Osteoblast (primary cell): Measurements from ENCODE around the gene ELF1. TPM values are rescaled to one million over a fixed set of nuclear protein-coding genes. Genes with fewer than 3 reads are reported as not detected.

Source experiments
- DNase-seq: peaks from one replicate; pipeline ENCODE4 v3.0.0; 2011; ENCODE audit warnings: low spot score, mixed read lengths; ENCODE audit not compliant: insufficient read length; ENCODE audit errors: missing footprints
- H2AFZ ChIP-seq: 2 replicates; pipeline ENCODE4 v1.6.0; 2011; ENCODE audit warnings: mild to moderate bottlenecking, low read length
- H3K27ac ChIP-seq: 2 replicates; pipeline ENCODE4 v1.5.1; 2011; ENCODE audit warnings: mild to moderate bottlenecking, low read depth, low read length, moderate library complexity
- H3K27me3 ChIP-seq: 2 replicates; pipeline ENCODE4 v1.6.0; 2012; ENCODE audit warnings: mild to moderate bottlenecking, control low read depth, inconsistent platforms, low read length, moderate library complexity; ENCODE audit not compliant: insufficient read depth
- H3K36me3 ChIP-seq: 2 replicates; pipeline ENCODE4 v1.5.1; 2011; ENCODE audit warnings: mild to moderate bottlenecking, low read length, control low read depth, moderate library complexity; ENCODE audit not compliant: insufficient read depth
- H3K4me1 ChIP-seq: 2 replicates; pipeline ENCODE4 v1.5.1; 2011; ENCODE audit warnings: mild to moderate bottlenecking, low read length, control low read depth, moderate library complexity; ENCODE audit not compliant: insufficient read depth
- H3K4me2 ChIP-seq: 2 replicates; pipeline ENCODE4 v1.6.0; 2011; ENCODE audit warnings: mild to moderate bottlenecking, low read length; ENCODE audit not compliant: insufficient read depth
- H3K4me3 ChIP-seq: fragments of 200-600 bp; sonication (generic); 3 replicates; pipeline ENCODE4 v1.5.1; 2012; ENCODE audit warnings: mild to moderate bottlenecking, low read length, inconsistent platforms; ENCODE audit not compliant: insufficient read depth
- H3K79me2 ChIP-seq: 2 replicates; pipeline ENCODE4 v1.6.0; 2012; ENCODE audit warnings: mild to moderate bottlenecking, low read length, control low read depth, inconsistent platforms; ENCODE audit not compliant: insufficient read depth
- H3K9me3 ChIP-seq: 2 replicates; pipeline ENCODE4 v1.5.1; 2011; ENCODE audit warnings: low read depth, low read length, control low read depth
- H4K20me1 ChIP-seq: 2 replicates; pipeline ENCODE4 v1.6.0; 2012; ENCODE audit warnings: mild to moderate bottlenecking, low read length, control low read depth; ENCODE audit not compliant: insufficient read depth
- total RNA-seq: library from RNA; depleted of rRNA; stranded (reverse); fragments of >200 nt; gene quantifications from 2 replicates; pipeline ENCODE4 v1.2.3, GENCODE V29; 2012
- TF ChIP-seq, protein P1 (sequence below): IDR thresholded peaks from 2 replicates; pipeline ENCODE4 v1.5.1; 2011; ENCODE audit warnings: mild to moderate bottlenecking, low read depth, low read length, moderate library complexity; ENCODE audit errors: extremely low read depth

ELF1 gene
- total RNA-seq, 1 donor = 63.0 TPM

DNA sequence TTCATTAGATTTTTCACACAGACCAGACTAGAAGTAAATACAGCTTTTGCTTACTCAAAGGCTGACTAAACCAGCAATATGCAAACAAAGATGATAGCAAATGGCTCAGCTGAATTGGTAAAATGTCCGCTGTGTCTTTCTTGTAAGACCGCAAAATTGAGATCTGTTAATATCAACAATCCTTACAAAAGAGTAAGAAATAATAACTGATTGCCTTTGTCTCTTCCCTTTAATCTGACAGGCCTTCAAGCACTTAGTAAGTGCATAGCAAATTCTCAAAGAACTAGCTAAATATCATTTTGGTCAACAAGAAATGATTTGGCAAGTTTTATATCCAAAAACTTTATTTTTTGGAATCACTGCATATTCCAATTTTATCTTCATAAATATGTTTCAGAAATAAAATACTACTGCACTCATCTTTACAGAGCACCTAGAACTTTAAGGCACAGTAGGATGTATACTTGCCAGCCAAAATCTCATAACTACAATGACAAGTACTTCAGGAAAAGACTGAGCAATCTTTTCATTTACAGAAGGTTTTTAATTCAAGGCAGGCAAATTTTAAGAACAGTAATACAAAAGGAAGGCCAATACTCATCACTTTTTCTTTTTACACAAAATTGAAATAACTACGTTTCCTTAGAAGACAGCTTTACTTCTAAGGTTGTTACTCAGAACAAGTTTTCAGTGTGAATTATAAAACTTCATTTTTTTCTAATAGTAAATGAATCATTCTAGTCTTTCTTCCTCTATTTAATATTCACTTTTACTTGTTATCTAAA lies 1.1 kb downstream of the ELF1 start:
- Histone ChIP-seq H3K79me2 (peaks cover 88% of the 10 kb centered on the region), H3K9me3 (no peaks in the 10 kb centered on the region), H3K27ac (no peak overlapping the region), H3K36me3 (peaks cover 2% of the 10 kb centered on the region), H3K27me3 (no peaks in the 10 kb centered on the region), H3K4me3 (no peak overlapping the region), H2AFZ (no peak overlapping the region), H4K20me1 (peaks cover 16% of the 10 kb centered on the region), H3K4me1 (peaks cover 11% of the 10 kb centered on the region), H3K4me2 (peak overlapping the region; percentile 70)
- DNase-seq = no peak
- TF ChIP-seq, protein P1, sequence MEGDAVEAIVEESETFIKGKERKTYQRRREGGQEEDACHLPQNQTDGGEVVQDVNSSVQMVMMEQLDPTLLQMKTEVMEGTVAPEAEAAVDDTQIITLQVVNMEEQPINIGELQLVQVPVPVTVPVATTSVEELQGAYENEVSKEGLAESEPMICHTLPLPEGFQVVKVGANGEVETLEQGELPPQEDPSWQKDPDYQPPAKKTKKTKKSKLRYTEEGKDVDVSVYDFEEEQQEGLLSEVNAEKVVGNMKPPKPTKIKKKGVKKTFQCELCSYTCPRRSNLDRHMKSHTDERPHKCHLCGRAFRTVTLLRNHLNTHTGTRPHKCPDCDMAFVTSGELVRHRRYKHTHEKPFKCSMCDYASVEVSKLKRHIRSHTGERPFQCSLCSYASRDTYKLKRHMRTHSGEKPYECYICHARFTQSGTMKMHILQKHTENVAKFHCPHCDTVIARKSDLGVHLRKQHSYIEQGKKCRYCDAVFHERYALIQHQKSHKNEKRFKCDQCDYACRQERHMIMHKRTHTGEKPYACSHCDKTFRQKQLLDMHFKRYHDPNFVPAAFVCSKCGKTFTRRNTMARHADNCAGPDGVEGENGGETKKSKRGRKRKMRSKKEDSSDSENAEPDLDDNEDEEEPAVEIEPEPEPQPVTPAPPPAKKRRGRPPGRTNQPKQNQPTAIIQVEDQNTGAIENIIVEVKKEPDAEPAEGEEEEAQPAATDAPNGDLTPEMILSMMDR = no peak

DNA sequence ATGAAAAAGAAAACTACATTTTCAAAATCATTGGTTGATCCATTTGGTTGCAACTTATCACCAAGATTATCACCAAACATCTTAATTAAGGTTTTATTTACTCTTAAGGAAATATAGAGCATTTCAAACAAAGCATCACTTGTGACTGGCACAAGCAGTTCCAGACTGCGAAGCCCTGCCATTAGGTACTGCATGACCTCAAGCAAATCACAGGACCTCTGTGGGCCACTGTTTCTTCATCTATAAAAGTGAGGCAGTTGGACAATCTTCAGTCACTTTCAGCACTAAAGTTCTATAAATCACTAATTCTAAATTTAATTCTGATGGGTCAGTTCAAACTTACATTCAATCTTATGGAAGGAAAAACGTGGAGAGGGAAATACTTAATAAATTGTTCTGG lies 2.0 kb downstream of the ELF1 start:
- no peaks in the 10 kb centered on the region for H3K27me3 ChIP-seq
- no peak overlapping the region for H2AFZ ChIP-seq
- H3K4me3 ChIP-seq = no peak overlapping the region
- H3K36me3 ChIP-seq = peaks cover 2% of the 10 kb centered on the region
- peaks cover 11% of the 10 kb centered on the region for H3K4me1 ChIP-seq
- peaks cover 82% of the 10 kb centered on the region for H3K79me2 ChIP-seq
- H4K20me1 ChIP-seq = peaks cover 18% of the 10 kb centered on the region
- DNase-seq = no peak
- H3K27ac ChIP-seq = no peak overlapping the region
- TF ChIP-seq, protein P1 = no peak
- H3K4me2 ChIP-seq = no peak overlapping the region
- no peaks in the 10 kb centered on the region for H3K9me3 ChIP-seq

DNA sequence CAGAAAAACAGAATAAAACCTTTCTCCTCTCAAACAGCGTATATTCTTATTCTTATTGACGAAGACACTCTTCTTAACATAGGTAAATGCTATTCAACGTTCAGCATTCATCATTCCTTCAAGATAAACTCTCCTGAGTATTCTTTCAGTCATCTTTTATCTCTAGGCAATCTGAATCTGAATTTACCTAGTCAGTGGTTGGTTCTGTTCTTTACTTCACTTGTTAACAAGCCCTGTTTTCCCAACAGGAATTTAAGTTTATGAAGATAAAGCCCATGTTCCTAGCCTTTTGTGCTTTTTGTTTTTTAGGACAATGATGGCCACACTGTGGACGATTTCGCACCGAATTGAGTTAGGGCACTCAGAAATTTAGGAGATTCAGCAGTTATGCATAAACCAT lies 3.2 kb downstream of the ELF1 start:
- H3K9me3 ChIP-seq = no peaks in the 10 kb centered on the region
- TF ChIP-seq, protein P1 = no peak
- H3K27me3 ChIP-seq = no peaks in the 10 kb centered on the region
- H3K79me2 ChIP-seq = peaks cover 78% of the 10 kb centered on the region
- H3K36me3 ChIP-seq = peaks cover 2% of the 10 kb centered on the region
- no peak overlapping the region for H3K4me2 ChIP-seq
- peaks cover 13% of the 10 kb centered on the region for H4K20me1 ChIP-seq
- H3K4me1 ChIP-seq = peaks cover 11% of the 10 kb centered on the region
- H3K4me3 ChIP-seq = no peak overlapping the region
- H2AFZ ChIP-seq = no peak overlapping the region
- no peak overlapping the region for H3K27ac ChIP-seq
- no peak for DNase-seq

DNA sequence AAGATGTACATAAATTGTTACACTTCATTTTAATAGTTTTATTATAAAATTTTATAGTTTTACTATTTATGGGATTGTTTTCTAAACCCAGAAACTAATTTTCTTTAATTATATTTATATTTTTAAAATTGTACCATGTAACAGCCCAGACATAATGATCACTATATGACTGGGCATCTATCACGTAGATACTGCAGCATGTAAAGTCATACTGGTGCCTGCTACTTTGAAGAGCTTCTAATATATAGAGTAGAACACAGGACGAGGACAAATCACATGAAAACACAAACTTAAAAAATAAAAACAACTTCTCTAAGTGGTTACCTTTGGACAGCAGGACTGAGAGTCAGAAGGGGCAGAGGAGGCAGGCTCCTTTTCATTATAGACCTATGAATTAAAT lies 5.3 kb downstream of the ELF1 start:
- H3K36me3 ChIP-seq = peaks cover 2% of the 10 kb centered on the region
- no peak overlapping the region for H3K4me3 ChIP-seq
- no peak overlapping the region for H3K27ac ChIP-seq
- no peaks in the 10 kb centered on the region for H3K9me3 ChIP-seq
- peaks cover 68% of the 10 kb centered on the region for H3K79me2 ChIP-seq
- no peak overlapping the region for H2AFZ ChIP-seq
- no peak for DNase-seq
- H3K4me2 ChIP-seq = no peak overlapping the region
- peaks cover 4% of the 10 kb centered on the region for H3K4me1 ChIP-seq
- TF ChIP-seq, protein P1 = no peak
- H4K20me1 ChIP-seq = peaks cover 13% of the 10 kb centered on the region
- H3K27me3 ChIP-seq = no peaks in the 10 kb centered on the region
